HFF-Myc (cell line): ENCODE measurements around the gene PLB1.
A peak's percentile ranks its signal among the peaks of the same experiment; 100 is the strongest.

Experiments used
- DNase-seq: peaks from one replicate; pipeline ENCODE4 v3.0.0-alpha.2; 2011; ENCODE audit warnings: low read depth; ENCODE audit errors: extremely low read depth
- H3K4me3 ChIP-seq: replicated peaks from 2 replicates; pipeline ENCODE4 v1.5.1; 2011; ENCODE audit warnings: low read depth, mild to moderate bottlenecking, control low read depth, low read length
- TF ChIP-seq, protein P1 (sequence below): IDR thresholded peaks from 2 replicates; pipeline ENCODE4 v1.5.1; 2012; ENCODE audit warnings: mild to moderate bottlenecking, low read depth, low read length, control low read depth; ENCODE audit errors: missing control alignments

PLB1 gene

DNA sequence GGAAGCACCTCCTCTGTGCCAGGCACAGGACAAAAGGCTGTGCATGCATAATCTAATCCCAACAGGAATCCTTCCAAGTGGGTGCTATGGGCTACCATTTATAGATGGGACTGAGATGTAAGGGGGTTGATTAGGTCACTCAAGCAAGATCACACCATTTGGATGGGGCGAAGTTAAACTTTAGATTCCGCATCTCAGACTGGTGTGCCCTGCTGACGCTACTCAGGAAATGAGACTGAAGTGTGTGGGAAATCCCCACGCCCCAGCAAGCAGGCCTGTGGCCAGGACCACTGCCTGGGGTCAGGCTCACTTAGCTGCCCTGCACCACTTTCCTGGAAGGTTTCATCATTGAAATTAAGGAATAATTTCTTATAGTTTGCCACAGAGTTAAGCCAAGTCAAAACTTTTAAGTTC lies 185.3 kb downstream of the PLB1 start:
- DNase-seq, result no peak
- H3K4me3 ChIP-seq, result no peak overlapping the region
- TF ChIP-seq, protein P1, sequence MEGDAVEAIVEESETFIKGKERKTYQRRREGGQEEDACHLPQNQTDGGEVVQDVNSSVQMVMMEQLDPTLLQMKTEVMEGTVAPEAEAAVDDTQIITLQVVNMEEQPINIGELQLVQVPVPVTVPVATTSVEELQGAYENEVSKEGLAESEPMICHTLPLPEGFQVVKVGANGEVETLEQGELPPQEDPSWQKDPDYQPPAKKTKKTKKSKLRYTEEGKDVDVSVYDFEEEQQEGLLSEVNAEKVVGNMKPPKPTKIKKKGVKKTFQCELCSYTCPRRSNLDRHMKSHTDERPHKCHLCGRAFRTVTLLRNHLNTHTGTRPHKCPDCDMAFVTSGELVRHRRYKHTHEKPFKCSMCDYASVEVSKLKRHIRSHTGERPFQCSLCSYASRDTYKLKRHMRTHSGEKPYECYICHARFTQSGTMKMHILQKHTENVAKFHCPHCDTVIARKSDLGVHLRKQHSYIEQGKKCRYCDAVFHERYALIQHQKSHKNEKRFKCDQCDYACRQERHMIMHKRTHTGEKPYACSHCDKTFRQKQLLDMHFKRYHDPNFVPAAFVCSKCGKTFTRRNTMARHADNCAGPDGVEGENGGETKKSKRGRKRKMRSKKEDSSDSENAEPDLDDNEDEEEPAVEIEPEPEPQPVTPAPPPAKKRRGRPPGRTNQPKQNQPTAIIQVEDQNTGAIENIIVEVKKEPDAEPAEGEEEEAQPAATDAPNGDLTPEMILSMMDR, result no peak

DNA sequence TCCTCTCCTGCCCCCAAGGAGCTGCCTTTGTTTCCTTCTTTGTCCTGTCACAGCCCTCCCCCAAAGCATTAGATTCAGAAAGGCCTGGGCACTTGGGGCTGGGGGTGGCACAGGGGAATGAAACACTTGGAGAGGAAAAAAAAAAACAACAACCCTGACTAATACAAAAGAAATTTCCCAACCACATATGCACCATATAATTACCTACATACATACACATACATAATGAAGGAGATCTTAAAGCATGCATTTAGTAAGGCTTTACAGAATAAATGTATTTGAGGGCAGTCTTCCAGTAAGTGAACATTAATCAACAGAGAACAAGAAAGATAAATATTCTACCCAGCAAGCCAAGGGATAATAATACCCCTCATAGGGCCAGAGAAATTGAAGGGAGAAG lies 185.7 kb downstream of the PLB1 start:
- no peak for DNase-seq
- TF ChIP-seq, protein P1, result no peak

DNA sequence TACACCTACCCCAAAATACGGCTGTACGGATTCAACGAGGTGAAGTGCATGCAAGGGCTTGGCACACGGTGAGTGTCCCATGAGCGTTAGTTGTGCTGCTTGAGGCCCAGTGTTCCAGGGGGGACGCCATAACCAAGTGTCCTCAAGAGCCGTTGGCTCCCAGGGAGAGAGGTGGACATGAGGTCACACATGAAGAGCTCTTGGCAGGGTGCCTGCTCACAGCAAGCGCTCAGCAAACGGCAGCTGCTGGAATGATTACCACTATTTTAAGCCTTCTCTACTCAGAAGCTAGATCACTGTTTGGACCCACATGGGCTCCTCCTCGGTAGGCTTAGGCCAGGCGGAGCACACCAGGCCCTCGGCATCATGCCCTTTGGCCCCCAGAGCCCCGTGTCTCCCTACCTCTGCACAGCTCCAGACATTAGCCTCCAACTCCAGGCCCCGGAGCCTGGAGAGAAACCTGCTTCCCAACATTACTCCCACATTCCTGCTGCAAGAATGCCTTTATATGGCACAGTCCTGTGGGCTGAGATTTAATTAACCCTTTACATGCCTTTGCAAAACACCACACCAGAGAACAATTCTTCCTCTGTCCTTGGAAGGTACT lies 187.3 kb downstream of the PLB1 start:
- peak; percentile 57 for DNase-seq
- H3K4me3 ChIP-seq, result no peak overlapping the region

More for the DNA sequence above, 185.7 kb downstream of the PLB1 start:
- H3K4me3 ChIP-seq, result no peak overlapping the region

DNA sequence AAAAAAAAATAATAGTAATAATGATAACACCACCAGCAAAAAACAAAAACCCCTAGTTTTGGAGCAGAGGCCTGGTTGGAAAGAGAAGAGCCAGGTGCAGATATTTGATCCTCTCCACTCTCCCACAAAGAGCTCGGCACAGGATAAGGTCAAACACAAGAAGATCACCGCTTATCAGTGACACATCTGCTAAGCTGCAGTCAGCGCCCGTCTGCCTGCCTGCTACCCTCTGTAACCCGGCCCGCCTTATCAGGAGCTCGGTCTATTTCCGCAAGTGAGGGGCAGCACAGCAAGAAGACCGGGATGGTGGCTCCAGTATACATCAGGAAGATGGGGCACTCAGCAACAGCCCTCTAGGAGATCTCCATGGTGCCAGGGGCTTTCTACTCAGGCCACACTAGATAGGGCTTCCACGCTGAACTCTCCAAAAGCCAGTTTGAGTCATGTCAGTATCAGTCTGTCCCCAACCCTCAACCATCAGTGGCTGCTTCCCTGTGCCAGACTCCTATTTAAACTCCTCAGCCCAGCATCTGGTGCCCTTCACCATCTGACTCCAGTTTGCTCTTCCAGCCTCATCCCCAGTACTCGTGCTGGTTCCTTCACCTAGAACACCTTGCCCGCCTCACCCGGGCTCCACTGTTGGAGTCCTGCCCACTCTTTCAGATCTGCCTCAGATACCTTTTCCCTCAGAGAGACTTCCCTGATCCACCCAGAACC lies 188.4 kb downstream of the PLB1 start:
- TF ChIP-seq, protein P1, result no peak
- DNase-seq, result no peak

More for the DNA sequence above, 187.3 kb downstream of the PLB1 start:
- TF ChIP-seq, protein P1, result no peak

DNA sequence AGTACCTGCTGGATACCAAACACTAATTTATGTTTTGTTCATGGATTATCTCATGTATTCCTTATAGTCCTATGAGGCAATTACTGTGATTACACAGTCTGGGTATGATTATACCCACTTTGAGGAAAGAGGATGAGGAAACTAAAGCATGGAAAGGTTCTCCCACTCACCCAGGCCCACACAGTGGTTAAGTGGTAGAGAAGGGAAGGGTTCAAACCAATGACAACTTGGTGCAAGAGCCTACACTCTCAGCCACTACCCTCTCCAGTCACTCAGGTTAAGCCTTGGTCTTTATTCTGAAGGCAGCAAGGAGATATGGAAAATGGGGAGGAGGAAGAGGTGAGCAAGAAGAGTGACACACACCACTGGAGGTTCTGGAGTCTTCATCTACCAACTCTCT lies 191.3 kb downstream of the PLB1 start:
- no peak for DNase-seq
- TF ChIP-seq, protein P1, result no peak
- H3K4me3 ChIP-seq, result no peak overlapping the region

More for the DNA sequence above, 188.4 kb downstream of the PLB1 start:
- H3K4me3 ChIP-seq, result no peak overlapping the region

DNA sequence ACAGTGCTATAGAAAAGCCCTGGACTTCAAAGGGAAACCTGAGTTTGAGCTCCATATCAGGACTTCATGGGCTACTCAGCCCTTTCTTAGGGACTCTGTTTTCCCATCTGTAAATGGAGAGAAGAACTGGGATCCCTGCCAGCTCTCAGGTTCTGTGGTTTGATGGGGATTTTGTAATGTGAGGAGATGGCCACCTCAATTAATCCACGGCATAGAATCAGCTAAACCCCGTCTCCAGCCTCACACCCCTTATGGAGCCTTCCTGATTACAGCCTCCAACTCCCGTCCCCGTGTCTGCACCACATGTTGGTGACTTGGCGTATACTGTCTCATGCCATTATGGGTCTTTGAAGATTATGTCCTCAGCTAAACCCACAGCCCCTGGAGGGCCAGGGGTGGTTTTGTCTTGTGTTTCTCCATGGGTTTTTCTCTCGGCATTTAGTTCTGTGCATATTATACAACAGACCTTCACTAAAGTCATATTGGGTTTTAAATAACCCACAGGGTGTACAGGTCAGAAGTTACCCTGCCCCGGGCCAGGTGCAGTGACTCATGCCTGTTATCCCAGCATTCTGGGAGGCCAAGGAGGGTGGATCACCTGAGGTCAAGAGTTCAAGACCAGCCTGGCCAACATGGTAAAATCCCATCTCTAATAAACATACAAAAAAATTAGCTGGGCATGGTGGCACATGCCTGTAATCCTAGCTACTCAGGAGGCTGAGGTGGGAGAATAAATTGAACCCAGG lies 192.0 kb downstream of the PLB1 start:
- TF ChIP-seq, protein P1, result no peak
- DNase-seq, result no peak

More for the DNA sequence above, 192.0 kb downstream of the PLB1 start:
- H3K4me3 ChIP-seq, result no peak overlapping the region
